Stimulated activated CD8-positive, alpha-beta memory T cell treated with anti-CD3 and anti-CD28 coated beads, Interleukin-2, amount 100 ng/mL, for 48 hours (primary cell): Measurements from ENCODE around the gene TTBK2.
A peak's percentile ranks its signal among the peaks of the same experiment; 100 is the strongest.

ENCODE experiments used
- DNase-seq, 2 donors: peaks; one replicate each; pipeline ENCODE4 v3.0.0-alpha.2; 2020; ENCODE audit warnings: low read depth in 2 of 2

The TTBK2 gene

GRCh38 chr15:42728972-42729371 is 191.6 kb downstream of the TTBK2 start:
- DNase-seq, result no peak

GRCh38 chr15:42728560-42728959 is 192.0 kb downstream of the TTBK2 start:
- no peak for DNase-seq

- DNase-seq, result no peak
Observed at GRCh38 chr15:42727750-42728381, 192.7 kb downstream of the TTBK2 start.

GRCh38 chr15:42726114-42726513 is 194.5 kb downstream of the TTBK2 start:
- no peak for DNase-seq

- no peak for DNase-seq
Observed at GRCh38 chr15:42725331-42725903, 195.2 kb downstream of the TTBK2 start.

- DNase-seq, result no peak
Observed at GRCh38 chr15:42724276-42724675, 196.3 kb downstream of the TTBK2 start.

- DNase-seq, result no peak
Observed at GRCh38 chr15:42723068-42723467, 197.5 kb downstream of the TTBK2 start.

GRCh38 chr15:42721916-42722315 is 198.7 kb downstream of the TTBK2 start:
- DNase-seq, result no peak

GRCh38 chr15:42721016-42721415 is 199.6 kb downstream of the TTBK2 start:
- no peak for DNase-seq

- no peak for DNase-seq
Observed at GRCh38 chr15:42720071-42720470, 200.5 kb downstream of the TTBK2 start.

- DNase-seq, result no peak
Observed at GRCh38 chr15:42719043-42719442, 201.5 kb downstream of the TTBK2 start.

- DNase-seq, result no peak
Observed at GRCh38 chr15:42716626-42717025, 204.0 kb downstream of the TTBK2 start.

- no peak for DNase-seq
Observed at GRCh38 chr15:42716125-42716524, 204.5 kb downstream of the TTBK2 start.

GRCh38 chr15:42712584-42712983 is 208.0 kb downstream of the TTBK2 start:
- no peak for DNase-seq

- no peak for DNase-seq
Observed at GRCh38 chr15:42711746-42712145, 208.8 kb downstream of the TTBK2 start.

GRCh38 chr15:42710662-42711061 is 209.9 kb downstream of the TTBK2 start:
- no peak for DNase-seq

- DNase-seq, result no peak
Observed at GRCh38 chr15:42707873-42708544, 212.6 kb downstream of the TTBK2 start.

- no peak for DNase-seq
Observed at GRCh38 chr15:42707068-42707467, 213.5 kb downstream of the TTBK2 start.

GRCh38 chr15:42705336-42705735 is 215.2 kb downstream of the TTBK2 start:
- no peak for DNase-seq

- DNase-seq, result peak in 1 of 2 donors; percentile 28
Observed at GRCh38 chr15:42704492-42704926, 216.1 kb downstream of the TTBK2 start.

- DNase-seq, result no peak
Observed at GRCh38 chr15:42696626-42697025, 224.0 kb downstream of the TTBK2 start.

GRCh38 chr15:42695527-42696071 is 225.0 kb downstream of the TTBK2 start:
- DNase-seq, result no peak

GRCh38 chr15:42694398-42694797 is 226.2 kb downstream of the TTBK2 start:
- no peak for DNase-seq
